Measurements from ENCODE around the gene RAB41. TPM values are rescaled to one million over a fixed set of nuclear protein-coding genes. Genes with fewer than 3 reads are reported as not detected.

Gene RAB41
- not detected for polyA plus RNA-seq (2012; ENCODE audit: insufficient read length, low read depth)

GRCh38 chrX:70281951-70282350 lies at the start of gene RAB41:
TSS of gene RAB41 (plus strand) at chrX:70282172. CDS start at chrX:70282218, 46 bp downstream.
- TF ChIP-seq POLR2AphosphoS5 (IDR thresholded peaks at IDR 0.05; ENCODE audit: low read depth, low read length) (no peak), REST (IDR thresholded peaks at IDR 0.05; ENCODE audit: insufficient read depth in 1 of 2, low read depth in 2 of 2, low read length in 2 of 2) (no peak), SIN3A (IDR thresholded peaks at IDR 0.05; ENCODE audit: borderline replicate concordance, insufficient read depth, low read length) (no peak), FOXP2 (optimal IDR thresholded peaks at IDR 0.05; ENCODE audit: borderline replicate concordance, extremely low read depth, extremely low read length, insufficient read depth) (no peak), TAF1 (IDR thresholded peaks at IDR 0.05; ENCODE audit: borderline replicate concordance, insufficient read depth, low read length) (no peak)

- no peak for TF ChIP-seq FOXP2 (optimal IDR thresholded peaks at IDR 0.05; ENCODE audit: borderline replicate concordance, extremely low read depth, extremely low read length, insufficient read depth)
- no peak for TF ChIP-seq POLR2AphosphoS5 (IDR thresholded peaks at IDR 0.05; ENCODE audit: low read depth, low read length)
- no peak for TF ChIP-seq SIN3A (IDR thresholded peaks at IDR 0.05; ENCODE audit: borderline replicate concordance, insufficient read depth, low read length)
These were observed 47.6 kb upstream of the RAB41 start, which contains the start of gene AWAT1 for GRCh38 chrX:70234355-70234754. TSS of gene AWAT1 (plus strand) at chrX:70234655. CDS start at chrX:70234696, 41 bp downstream.

GRCh38 chrX:70240751-70241150 lies 41.2 kb upstream of the RAB41 start:
- TF ChIP-seq SIN3A (IDR thresholded peaks at IDR 0.05; ENCODE audit: borderline replicate concordance, insufficient read depth, low read length) (no peak), FOXP2 (optimal IDR thresholded peaks at IDR 0.05; ENCODE audit: borderline replicate concordance, extremely low read depth, extremely low read length, insufficient read depth) (no peak), TAF1 (IDR thresholded peaks at IDR 0.05; ENCODE audit: borderline replicate concordance, insufficient read depth, low read length) (no peak), REST (IDR thresholded peaks at IDR 0.05; ENCODE audit: insufficient read depth in 1 of 2, low read depth in 2 of 2, low read length in 2 of 2) (no peak), POLR2AphosphoS5 (IDR thresholded peaks at IDR 0.05; ENCODE audit: low read depth, low read length) (no peak)

- TF ChIP-seq SIN3A (IDR thresholded peaks at IDR 0.05; ENCODE audit: borderline replicate concordance, insufficient read depth, low read length) (no peak), POLR2AphosphoS5 (IDR thresholded peaks at IDR 0.05; ENCODE audit: low read depth, low read length) (no peak), TAF1 (IDR thresholded peaks at IDR 0.05; ENCODE audit: borderline replicate concordance, insufficient read depth, low read length) (no peak), FOXP2 (optimal IDR thresholded peaks at IDR 0.05; ENCODE audit: borderline replicate concordance, extremely low read depth, extremely low read length, insufficient read depth) (no peak), REST (IDR thresholded peaks at IDR 0.05; ENCODE audit: insufficient read depth in 1 of 2, low read depth in 2 of 2, low read length in 2 of 2) (no peak)
These were observed 40.5 kb upstream of the RAB41 start for GRCh38 chrX:70241501-70241900.

GRCh38 chrX:70244881-70245280 lies 37.1 kb upstream of the RAB41 start:
- TF ChIP-seq REST (IDR thresholded peaks at IDR 0.05; ENCODE audit: insufficient read depth in 1 of 2, low read depth in 2 of 2, low read length in 2 of 2) (no peak), POLR2AphosphoS5 (IDR thresholded peaks at IDR 0.05; ENCODE audit: low read depth, low read length) (no peak), FOXP2 (optimal IDR thresholded peaks at IDR 0.05; ENCODE audit: borderline replicate concordance, extremely low read depth, extremely low read length, insufficient read depth) (no peak), TAF1 (IDR thresholded peaks at IDR 0.05; ENCODE audit: borderline replicate concordance, insufficient read depth, low read length) (no peak)
